ENCODE data around the gene PHACTR4.

DNA sequence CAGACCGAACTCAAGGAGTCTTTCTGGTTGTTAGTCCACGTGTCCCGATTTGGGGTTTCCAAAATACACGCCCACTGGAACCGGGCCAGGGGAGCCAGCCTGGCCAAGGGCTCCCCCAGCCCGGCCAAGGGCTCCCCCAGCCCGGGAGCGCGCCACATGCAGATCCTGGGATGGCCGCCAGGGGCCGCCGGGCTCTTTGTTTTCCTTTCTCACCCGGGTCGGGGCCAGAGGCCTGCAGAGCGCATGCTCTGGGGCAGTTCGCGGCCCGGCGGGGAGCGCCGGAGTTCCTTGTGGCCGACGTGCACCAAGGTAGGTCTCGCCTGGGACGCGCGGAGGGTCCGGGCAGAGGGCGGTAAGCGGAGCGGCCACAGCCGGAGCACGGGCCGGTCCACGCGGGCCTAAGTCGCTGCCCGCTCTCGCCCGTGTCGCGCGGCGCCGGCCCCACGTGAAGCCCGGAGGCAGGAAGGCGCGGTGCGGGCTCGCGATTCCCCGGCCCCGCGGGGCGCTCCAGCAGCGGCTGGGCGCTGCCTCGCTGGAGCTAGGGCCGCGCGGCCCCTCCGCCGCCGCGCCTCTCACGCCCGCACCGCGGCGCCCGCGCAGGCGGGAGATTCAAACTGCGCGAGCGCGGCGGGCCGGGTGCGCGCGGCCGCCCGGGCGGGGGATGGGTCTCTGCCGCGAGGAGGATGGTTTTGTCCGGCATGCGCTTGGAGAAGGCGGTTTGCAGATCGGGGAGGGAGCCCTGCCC is 148.6 kb downstream of the PHACTR4 start:
- TF ChIP-seq ZFP41 (tag by site-specific recombination; IDR thresholded peaks at IDR 0.05; ENCODE audit: borderline replicate concordance) (no peak), IKZF3 (tag by site-specific recombination; IDR thresholded peaks at IDR 0.05) (0 out of 2 replicates have a peak, but pooled peaks have one; percentile 1), ATF2 (tag by site-specific recombination; IDR thresholded peaks at IDR 0.05; ENCODE audit: low read depth) (no peak), ZNF777 (tag by site-specific recombination; IDR thresholded peaks at IDR 0.05; ENCODE audit: borderline replicate concordance) (no peak), CTCF (tag by site-specific recombination; IDR thresholded peaks at IDR 0.05) (peak; percentile 93)

Data from HEK293 (cell line).